GM23248 (cell line): ENCODE results near the gene KRTDAP.
"Not testable (repeated sequence)": the region's sequence is repeated elsewhere in the genome, so short reads cannot be mapped to it uniquely, and the experiment has no call there.

Experiments used
- EZH2 ChIP-seq: fragments of 200-600 bp; sonication (generic); IDR thresholded peaks from 2 replicates; pipeline ENCODE4 v1.6.1; 2018; ENCODE audit warnings: antibody characterized with exemption, mild to moderate bottlenecking; ENCODE audit not compliant: insufficient read depth, poor library complexity, severe bottlenecking
- EZH2phosphoT487 ChIP-seq: fragments of 200-600 bp; sonication (generic); IDR thresholded peaks from 2 replicates; pipeline ENCODE4 v1.6.1; 2018; ENCODE audit warnings: antibody characterized with exemption, moderate library complexity, mild to moderate bottlenecking, low read depth; ENCODE audit not compliant: insufficient read depth

GRCh38 chr19:35461788-35462187 lies 28.5 kb downstream of the KRTDAP start:
- not testable (repeated sequence) for TF ChIP-seq EZH2, EZH2phosphoT487
